ENCODE data around the gene NTNG2. TPM values are rescaled to one million over a fixed set of nuclear protein-coding genes. Genes with fewer than 3 reads are reported as not detected.

NTNG2 gene
- total RNA-seq, 1 experiment from 2014 or later = 6.0 TPM

- Histone ChIP-seq H3K4me1 (ENCODE audit: insufficient read depth, low read length) (no peaks in the 10 kb centered on the region), H3K9me3 (ENCODE audit: low read length) (no peaks in the 10 kb centered on the region), H3K27me3 (ENCODE audit: low read length) (peaks cover 11% of the 10 kb centered on the region; the same call in 1 of the 2 replicates), H3K79me2 (ENCODE audit: low read length) (no peaks in the 10 kb centered on the region), H3K4me2 (ENCODE audit: low read length) (no peak overlapping the region), H3K27ac (ENCODE audit: low read length) (no peak overlapping the region), H3F3A (ENCODE audit: low read length, unreplicated experiment) (no peaks in the 10 kb centered on the region), H3K9me2 (replicated peaks; ENCODE audit: low read length) (no peaks in the 10 kb centered on the region), H2AFZ (ENCODE audit: low read length) (no peak overlapping the region), H3K36me3 (ENCODE audit: low read depth, low read length) (no peaks in the 10 kb centered on the region), H3K9ac (ENCODE audit: low read length) (no peak overlapping the region), H3K4me3 (ENCODE audit: low read length) (no peak overlapping the region), H4K20me1 (ENCODE audit: low read length) (no peaks in the 10 kb centered on the region)
- POLR2A ChIA-PET (ENCODE audit: unreplicated experiment) = no interaction called here
- no TSS peak for BruUV-seq (replicated peaks)
- ATAC-seq (no peak), DNase-seq (no peak)
- intact Hi-C loops (cut with micrococcal nuclease) = no loop called here
- TF ChIP-seq EZH2phosphoT487 (IDR thresholded peaks at IDR 0.05; ENCODE audit: borderline replicate concordance, low read length) = no peak
- no peak for TF ChIP-seq EZH2 (IDR thresholded peaks at IDR 0.05; ENCODE audit: low read length, unreplicated experiment)
- no peak for TF ChIP-seq CTCF (conservative IDR thresholded peaks at IDR 0.05; ENCODE audit: low read depth, low read length)
- CTCF ChIA-PET = no interaction called here
These were observed 36.1 kb downstream of the NTNG2 start for GRCh38 chr9:132197856-132198550.

GRCh38 chr9:132199056-132199455, 37.2 kb downstream of the NTNG2 start:
- H3K27me3 ChIP-seq (ENCODE audit: low read length) = peaks cover 16% of the 10 kb centered on the region; the same call in 1 of the 2 replicates
- POLR2A ChIA-PET (ENCODE audit: unreplicated experiment) = no interaction called here

More at GRCh38 chr9:132199056-132199455, 37.2 kb downstream of the NTNG2 start:
- CTCF ChIA-PET = no interaction called here
- Histone ChIP-seq H3K9me3 (ENCODE audit: low read length) (no peaks in the 10 kb centered on the region), H4K20me1 (ENCODE audit: low read length) (no peaks in the 10 kb centered on the region), H3K79me2 (ENCODE audit: low read length) (no peaks in the 10 kb centered on the region), H3F3A (ENCODE audit: low read length, unreplicated experiment) (no peaks in the 10 kb centered on the region), H3K36me3 (ENCODE audit: low read depth, low read length) (no peaks in the 10 kb centered on the region), H3K9me2 (replicated peaks; ENCODE audit: low read length) (no peaks in the 10 kb centered on the region), H3K4me2 (ENCODE audit: low read length) (no peak overlapping the region), H3K4me1 (ENCODE audit: insufficient read depth, low read length) (no peaks in the 10 kb centered on the region), H3K4me3 (ENCODE audit: low read length) (no peak overlapping the region), H2AFZ (ENCODE audit: low read length) (no peak overlapping the region), H3K9ac (ENCODE audit: low read length) (no peak overlapping the region), H3K27ac (ENCODE audit: low read length) (no peak overlapping the region)
- TF ChIP-seq CTCF (conservative IDR thresholded peaks at IDR 0.05; ENCODE audit: low read depth, low read length) (no peak), EZH2 (IDR thresholded peaks at IDR 0.05; ENCODE audit: low read length, unreplicated experiment) (no peak), EZH2phosphoT487 (IDR thresholded peaks at IDR 0.05; ENCODE audit: borderline replicate concordance, low read length) (no peak)
- intact Hi-C loops (cut with micrococcal nuclease) = no loop called here
- DNase-seq (no peak), ATAC-seq (no peak)
- no TSS peak for BruUV-seq (replicated peaks)
